HG03139 (cell line): ENCODE data around the gene XRN1.
"Not testable (repeated sequence)": the region's sequence is repeated elsewhere in the genome, so short reads cannot be mapped to it uniquely, and the experiment has no call there.

Experiments used
- ATAC-seq: cut with Tn5 transposase; IDR thresholded peaks from one replicate; pipeline ENCODE4 v1.9.1; 2021; ENCODE audit not compliant: unreplicated experiment

The XRN1 gene

GRCh38 chr3:142436951-142437585, 10.8 kb downstream of the XRN1 start:
- no peak for ATAC-seq

- ATAC-seq: no peak
Observed at GRCh38 chr3:142434503-142434902, 13.3 kb downstream of the XRN1 start.

- ATAC-seq: peak; percentile 65
Observed at GRCh38 chr3:142433110-142433509, 14.7 kb downstream of the XRN1 start.

- no peak for ATAC-seq
Observed at GRCh38 chr3:142429582-142429981, 18.3 kb downstream of the XRN1 start.

- ATAC-seq: no peak
Observed at GRCh38 chr3:142424754-142425153, 23.1 kb downstream of the XRN1 start.

GRCh38 chr3:142418926-142419592, 28.8 kb downstream of the XRN1 start:
- ATAC-seq: no peak

- no peak for ATAC-seq
Observed at GRCh38 chr3:142417302-142417701, 30.5 kb downstream of the XRN1 start.

- not testable (repeated sequence) for ATAC-seq
Observed at GRCh38 chr3:142400537-142400936, 47.3 kb downstream of the XRN1 start.

GRCh38 chr3:142394921-142395622, 52.8 kb downstream of the XRN1 start:
- ATAC-seq: no peak

GRCh38 chr3:142385078-142385477, 62.8 kb downstream of the XRN1 start:
- no peak for ATAC-seq

GRCh38 chr3:142374687-142375086, 73.2 kb downstream of the XRN1 start:
- ATAC-seq: no peak

GRCh38 chr3:142369576-142369975, 78.3 kb downstream of the XRN1 start:
- not testable (repeated sequence) for ATAC-seq

GRCh38 chr3:142366434-142366833, 81.4 kb downstream of the XRN1 start:
- ATAC-seq: no peak

- no peak for ATAC-seq
Observed at GRCh38 chr3:142363936-142364467, 83.8 kb downstream of the XRN1 start.

GRCh38 chr3:142363433-142363832, 84.4 kb downstream of the XRN1 start:
- not testable (repeated sequence) for ATAC-seq

- no peak for ATAC-seq
Observed at GRCh38 chr3:142359367-142359766, 88.5 kb downstream of the XRN1 start.

GRCh38 chr3:142356818-142357217, 91.0 kb downstream of the XRN1 start:
- no peak for ATAC-seq

- ATAC-seq: no peak
Observed at GRCh38 chr3:142355692-142356091, 92.1 kb downstream of the XRN1 start.

- ATAC-seq: no peak
Observed at GRCh38 chr3:142354076-142354475, 93.8 kb downstream of the XRN1 start.

GRCh38 chr3:142353571-142353970, 94.3 kb downstream of the XRN1 start:
- no peak for ATAC-seq

GRCh38 chr3:142352698-142353097, 95.1 kb downstream of the XRN1 start:
- not testable (repeated sequence) for ATAC-seq

- no peak for ATAC-seq
Observed at GRCh38 chr3:142348460-142348859, 99.4 kb downstream of the XRN1 start.
